GM18505 (cell line): ENCODE data around the gene JTB.

Experiments used
- ATAC-seq: cut with Tn5 transposase; IDR thresholded peaks from one replicate; pipeline ENCODE4 v1.9.1; 2021; ENCODE audit not compliant: unreplicated experiment
- POLR2A ChIP-seq: IDR thresholded peaks from 4 replicates; pipeline ENCODE4 v1.6.1; 2011; ENCODE audit warnings: borderline replicate concordance; ENCODE audit not compliant: insufficient read depth, insufficient read length; ENCODE audit errors: extremely low read depth

Gene JTB

GRCh38 chr1:153941826-153942725 lies 35.4 kb downstream of the JTB start:
- no peak for ATAC-seq
- TF ChIP-seq POLR2A: no peak

- no peak for TF ChIP-seq POLR2A
- ATAC-seq: no peak
Observed at GRCh38 chr1:153940756-153941155, 36.7 kb downstream of the JTB start.

- no peak for TF ChIP-seq POLR2A
- no peak for ATAC-seq
Observed at GRCh38 chr1:153939476-153939875, 38.0 kb downstream of the JTB start.

- TF ChIP-seq POLR2A: no peak
- no peak for ATAC-seq
Observed at GRCh38 chr1:153938996-153939395, 38.5 kb downstream of the JTB start.

GRCh38 chr1:153937331-153937730 lies 40.1 kb downstream of the JTB start:
- no peak for TF ChIP-seq POLR2A
- no peak for ATAC-seq

- no peak for TF ChIP-seq POLR2A
- ATAC-seq: no peak
Observed at GRCh38 chr1:153936011-153936802, 41.3 kb downstream of the JTB start.

- no peak for ATAC-seq
- TF ChIP-seq POLR2A: no peak
Observed at GRCh38 chr1:153934746-153935145, 42.7 kb downstream of the JTB start.

GRCh38 chr1:153933955-153934354 lies 43.5 kb downstream of the JTB start:
- ATAC-seq: no peak
- TF ChIP-seq POLR2A: no peak

GRCh38 chr1:153933430-153933829 lies 44.0 kb downstream of the JTB start:
- no peak for TF ChIP-seq POLR2A

GRCh38 chr1:153932156-153933131 lies 45.0 kb downstream of the JTB start:
- no peak for ATAC-seq
- TF ChIP-seq POLR2A: no peak

More at GRCh38 chr1:153933430-153933829, 44.0 kb downstream of the JTB start:
- no peak for ATAC-seq

- no peak for TF ChIP-seq POLR2A
- no peak for ATAC-seq
Observed at GRCh38 chr1:153929981-153930948, 47.2 kb downstream of the JTB start.

- ATAC-seq: no peak
- no peak for TF ChIP-seq POLR2A
Observed at GRCh38 chr1:153929426-153929825, 48.0 kb downstream of the JTB start.
